Lung (tissue), 12 donors: ENCODE results near the gene PLEK. TPM values are rescaled to one million over a fixed set of nuclear protein-coding genes. Genes with fewer than 3 reads are reported as not detected.

Experiments
- ATAC-seq: fragments of 200-7000 bp; cut with Tn5 transposase; one replicate; pipeline ENCODE4 v1.9.1; 2020; ENCODE audit warnings: moderate number of reproducible peaks; ENCODE audit not compliant: insufficient read depth, low FRiP score
- DNase-seq, 3 donors: peaks; one replicate each; pipeline ENCODE4 v3.0.0-alpha.2; 2013 to 2017
- H3K27ac ChIP-seq, 2 donors: one replicate each; pipeline ENCODE4 v1.5.1; 2013; ENCODE audit warnings: mild to moderate bottlenecking in 2 of 2, moderate library complexity in 2 of 2, control low read depth in 1 of 2, inconsistent platforms in 1 of 2, low read depth in 1 of 2, low read length in 1 of 2
- H3K27me3 ChIP-seq, 3 donors: one replicate each; pipeline ENCODE4 v1.5.1; 2013; ENCODE audit warnings: low read length in 2 of 3; ENCODE audit not compliant: control insufficient read depth in 3 of 3, insufficient read depth in 3 of 3
- H3K36me3 ChIP-seq, 4 donors: one replicate each; pipeline ENCODE4 v1.5.1; 2013; ENCODE audit warnings: low read length in 4 of 4, mild to moderate bottlenecking in 1 of 4, moderate library complexity in 1 of 4; ENCODE audit not compliant: control insufficient read depth in 4 of 4, insufficient read depth in 4 of 4
- H3K4me1 ChIP-seq, 5 donors: one replicate each; pipeline ENCODE4 v1.5.1; 2013; ENCODE audit warnings: low read length in 5 of 5, mild to moderate bottlenecking in 2 of 5, moderate library complexity in 1 of 5; ENCODE audit not compliant: control insufficient read depth in 5 of 5, insufficient read depth in 5 of 5
- H3K4me3 ChIP-seq: one replicate; pipeline ENCODE4 v1.5.1; 2013; ENCODE audit warnings: mild to moderate bottlenecking, control low read depth, moderate library complexity
- H3K9ac ChIP-seq, 2 donors: one replicate each; pipeline ENCODE4 v1.5.1; 2013; ENCODE audit warnings: low read length in 2 of 2, control low read depth in 1 of 2; ENCODE audit not compliant: insufficient read depth in 1 of 2
- H3K9me3 ChIP-seq, 4 donors: one replicate each; pipeline ENCODE4 v1.5.1; 2013; ENCODE audit warnings: low read length in 3 of 4, mild to moderate bottlenecking in 1 of 4, moderate library complexity in 1 of 4; ENCODE audit not compliant: control insufficient read depth in 4 of 4, insufficient read depth in 3 of 4
- CTCF ChIP-seq: IDR thresholded peaks from 2 replicates; pipeline ENCODE4 v1.5.1; 2012; ENCODE audit warnings: mild to moderate bottlenecking; ENCODE audit errors: control extremely low read depth, extremely low read depth
- WGBS, 2 donors: extraction: QIAGEN DNeasy Blood & Tissue Kit; methylation state at CpG; one replicate each; pipeline ENCODE4 v1.1.7; 2013; 5-methylcytosine and 5-hydroxymethylcytosine counted together
- polyA plus RNA-seq, 2 donors: library from polyadenylated mRNA; stranded (reverse); fragments of 200-250 nt; gene quantifications; one replicate each; pipeline ENCODE4 v1.2.1, GENCODE V29; 2013
- total RNA-seq, 2 donors: library from RNA; depleted of rRNA in 1 of 2; stranded (reverse); fragments of >200 nt in 1 of 2; gene quantifications; one replicate each; pipeline ENCODE4 v1.2.1, GENCODE V29; 2014 to 2021
- donor health status: control.
- donor health status: control.
- donor health status: Bipolar disorder and iron deficiency.
- donor health status: healthy.
- donor health status: DM: yes; HTN: yes; CAD: no.

Gene PLEK
- total and polyA plus RNA-seq, 4 donors: 8.2 to 181 (median 27.4) TPM

DNA sequence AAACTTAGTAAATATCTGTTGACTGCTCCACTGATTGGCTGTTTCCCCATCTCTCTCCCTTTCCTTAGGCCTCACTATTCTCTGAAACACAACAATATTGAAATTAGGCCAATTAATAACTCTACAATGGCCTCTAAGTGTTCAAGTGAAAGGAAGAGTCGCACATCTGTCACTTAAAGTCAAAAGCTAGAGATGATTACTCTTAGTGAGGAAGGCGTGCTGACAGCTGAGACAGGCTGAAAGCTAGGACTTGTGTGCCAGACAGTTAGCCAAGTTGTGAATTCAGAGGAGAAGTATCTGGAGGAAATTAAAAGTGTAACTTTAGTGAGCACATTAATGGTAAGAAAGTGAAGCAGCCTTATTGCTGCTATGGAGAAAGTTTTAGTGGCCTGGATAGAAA, 48.4 kb downstream of the PLEK start:
- no peaks in the 10 kb centered on the region for H3K4me1 ChIP-seq
- no peak overlapping the region for H3K9ac ChIP-seq
- ATAC-seq (no peak), DNase-seq (no peak)
- H3K27me3 ChIP-seq: no peaks in the 10 kb centered on the region
- H3K36me3 ChIP-seq: no peaks in the 10 kb centered on the region
- TF ChIP-seq CTCF: no peak
- no peak overlapping the region for H3K27ac ChIP-seq
- no peak overlapping the region for H3K4me3 ChIP-seq
- 91 to 94% methylated on average over 2 of the region's 2 CpGs for WGBS, 2 donors
- no peaks in the 10 kb centered on the region for H3K9me3 ChIP-seq

GRCh38 chr2:68414452-68414851, 49.4 kb downstream of the PLEK start:
- H3K4me3 ChIP-seq: no peak overlapping the region
- H3K36me3 ChIP-seq: no peaks in the 10 kb centered on the region
- no peak overlapping the region for H3K27ac ChIP-seq
- DNase-seq (no peak), ATAC-seq (no peak)
- TF ChIP-seq CTCF: no peak
- H3K4me1 ChIP-seq: no peaks in the 10 kb centered on the region
- H3K9me3 ChIP-seq: no peaks in the 10 kb centered on the region
- H3K27me3 ChIP-seq: no peaks in the 10 kb centered on the region
- no peak overlapping the region for H3K9ac ChIP-seq

DNA sequence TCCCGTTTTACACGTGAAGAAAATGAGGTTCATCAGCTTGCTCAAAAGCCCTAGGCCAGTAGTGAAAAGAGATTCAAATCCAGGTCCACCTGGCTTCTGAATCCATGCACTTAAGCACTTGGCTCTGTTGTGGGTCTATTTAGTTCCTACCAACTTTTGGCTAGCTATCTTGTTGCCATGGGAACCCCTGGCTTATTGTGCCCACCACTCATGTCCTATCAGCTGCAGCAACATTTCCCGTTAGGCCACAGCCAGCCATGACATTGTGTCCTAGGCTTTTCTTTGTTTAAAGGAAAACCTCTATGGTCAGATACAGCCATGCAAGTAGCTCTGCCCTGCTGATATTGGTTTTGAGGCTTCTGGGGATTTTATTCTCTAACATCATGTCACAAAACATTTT, 49.8 kb downstream of the PLEK start:
- H3K27ac ChIP-seq: no peak overlapping the region
- H3K36me3 ChIP-seq: no peaks in the 10 kb centered on the region
- no peaks in the 10 kb centered on the region for H3K27me3 ChIP-seq
- no peaks in the 10 kb centered on the region for H3K4me1 ChIP-seq
- WGBS, 2 donors: 72 to 80% methylated on average over 3 of the region's 3 CpGs
- ATAC-seq (no peak), DNase-seq (peak in 1 of 3 donors; percentile 41)
- no peak overlapping the region for H3K4me3 ChIP-seq
- no peaks in the 10 kb centered on the region for H3K9me3 ChIP-seq
- no peak overlapping the region for H3K9ac ChIP-seq
- TF ChIP-seq CTCF: no peak

DNA sequence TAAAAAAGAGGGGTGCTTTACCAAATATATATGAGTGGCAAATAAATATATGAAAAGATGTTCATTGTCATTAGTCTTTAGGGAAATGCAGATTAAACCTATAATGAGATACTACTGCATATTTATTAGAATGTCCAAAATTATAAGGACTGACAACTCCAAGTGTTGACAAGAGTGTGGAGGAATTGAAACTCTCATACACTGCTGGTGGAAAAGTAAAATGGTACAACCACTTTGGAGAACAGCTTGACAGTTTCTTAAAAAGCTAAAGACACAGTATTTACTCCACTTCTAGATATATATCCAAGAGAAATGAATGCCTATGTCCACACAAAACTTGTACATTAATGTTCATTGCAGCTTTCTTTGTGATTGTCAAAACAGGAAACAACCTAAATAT, 50.4 kb downstream of the PLEK start:
- TF ChIP-seq CTCF: no peak
- Histone ChIP-seq H3K9me3 (no peaks in the 10 kb centered on the region), H3K4me3 (no peak overlapping the region), H3K36me3 (no peaks in the 10 kb centered on the region), H3K9ac (no peak overlapping the region), H3K27ac (no peak overlapping the region), H3K27me3 (no peaks in the 10 kb centered on the region), H3K4me1 (no peaks in the 10 kb centered on the region)
- DNase-seq (no peak), ATAC-seq (no peak)
